Heart right ventricle (tissue), 16 donors: ENCODE measurements around the gene GRPEL2. TPM values are rescaled to one million over a fixed set of nuclear protein-coding genes. Genes with fewer than 3 reads are reported as not detected.
"Not testable (repeated sequence)": the region's sequence is repeated elsewhere in the genome, so short reads cannot be mapped to it uniquely, and the experiment has no call there.

ENCODE experiments used
- ATAC-seq, 8 donors: fragments of 200-7000 bp; cut with Tn5 transposase; one replicate each; pipeline ENCODE4 v1.9.1; 2020; ENCODE audit warnings: mild to moderate bottlenecking in 8 of 8, moderate library complexity in 8 of 8, moderate number of reproducible peaks in 1 of 8
- DNase-seq, 2 donors: peaks; one replicate each; pipeline ENCODE4 v3.0.0-alpha.2; 2020
- H3K27ac ChIP-seq, 10 donors: fragments of 200-600 bp; sonication (generic) in 2 of 10; one replicate each; pipeline versions ENCODE4 v1.5.0 to v1.8.0; 2020 to 2022; ENCODE audit warnings: mild to moderate bottlenecking in 3 of 10
- H3K27me3 ChIP-seq, 7 donors: fragments of 200-600 bp; one replicate each; pipeline ENCODE4 v1.8.0; 2021 to 2022; ENCODE audit warnings: mild to moderate bottlenecking in 2 of 7
- H3K36me3 ChIP-seq, 9 donors: fragments of 200-600 bp; sonication (generic) in 1 of 9; one replicate each; pipeline versions ENCODE4 v1.5.0 to v1.8.0; 2020 to 2022; ENCODE audit warnings: mild to moderate bottlenecking in 2 of 9
- H3K4me1 ChIP-seq, 9 donors: fragments of 200-600 bp; sonication (generic) in 1 of 9; one replicate each; pipeline versions ENCODE4 v1.5.0 to v1.8.0; 2020 to 2022; ENCODE audit warnings: mild to moderate bottlenecking in 4 of 9
- H3K4me3 ChIP-seq, 10 donors: fragments of 200-600 bp; sonication (generic) in 2 of 10; one replicate each; pipeline versions ENCODE4 v1.5.0 to v1.8.0; 2020 to 2022; ENCODE audit warnings: mild to moderate bottlenecking in 7 of 10, moderate library complexity in 2 of 10
- H3K9me3 ChIP-seq, 11 donors: fragments of 200-600 bp in 10 of 11; sonication (generic) in 2 of 11; one replicate each; pipeline versions ENCODE4 v1.5.0 to v1.8.0; 2013 to 2022; ENCODE audit warnings: mild to moderate bottlenecking in 2 of 11, control low read depth in 1 of 11, moderate library complexity in 1 of 11
- WGBS, 2 donors: extraction: QIAGEN DNeasy Blood & Tissue Kit; methylation state at CpG; one replicate each; pipeline ENCODE4 v1.1.7; 2013; ENCODE audit warnings: inconsistent platforms in 1 of 2; 5-methylcytosine and 5-hydroxymethylcytosine counted together
- intact Hi-C, 10 donors: fragments of 100-400 bp; cut with DNase I; formaldehyde crosslinking; loops; one replicate each; pipeline versions ENCODE4 v1.11.1 to v1.14.2; 2022
- polyA plus RNA-seq, 2 donors: library from polyadenylated mRNA; stranded (reverse); fragments of 200-250 nt; gene quantifications; one replicate each; pipeline ENCODE4 v1.2.3, GENCODE V29; 2013
- total RNA-seq, 10 donors: library from RNA; stranded (reverse); fragmentation: NEBNext Ultra II Directional in 3 of 10; extraction: Animal tissue kit (Norgen Biotek cat#: 25700) in 3 of 10; gene quantifications; one replicate each; pipeline versions ENCODE4 v1.2.1 to v1.2.4, GENCODE V29; 2021 to 2023
- TF ChIP-seq, protein P1 (sequence below), 9 donors: fragments of 200-600 bp; sonication (generic) in 2 of 9; IDR thresholded peaks; one replicate each; pipeline versions ENCODE4 v1.5.0 to v1.8.0; 2021 to 2022; ENCODE audit warnings: antibody characterized with exemption in 9 of 9, mild to moderate bottlenecking in 5 of 9, moderate library complexity in 1 of 9
- donor health status: Arrhythmogenic right ventricular cardiomyopathy.
- donor health status: ischemic (EF 13 %, LVEDD 7.1; RV severe dilation, severe dysfunction).
- donor health status: healthy with polysubstance abuse.
- donor health status: DM: no; HTN: yes; CAD: no.
- donor health status: DM: no; HTN: no; CAD: no.
- donor health status: ischemic (EF 25% LVEDD 6.9; RV normal size, moderate dysfunction).
- donor health status: ischemic (EF 25% LVEDD 5.7; RV mildly dilated, moderate dysfunction).
- donor health status: healthy.
- donor health status: DM: yes; HTN: yes; CAD: no.
- donor health status: Ischemic cardiomyopathy.
- donor health status: ischemic (EF 35%, LVEDD 5.7; RV mildly dilated, moderate dysfunction).
- donor health status: nonischemic (EF 11% LVEDD 7.7; RV severe dilation, severe dysfunction).
- donor health status: DM: yes; HTN: yes; CAD: no.
- donor health status: PGD.
- donor health status: ischemic (EF 29% LVEDD 5.4; RV normal size, mild dysfunction).
- donor health status: nonischemic (EF 23%, LVEDD 6.1; RV moderate dilation, normal function).

GRPEL2 gene
- total and polyA plus RNA-seq, 12 donors = 4.8 to 13.4 (median 9.9) TPM

- H3K27ac ChIP-seq = peak overlapping the region; percentile 40 to 95 (median 87)
- DNase-seq (no peak), ATAC-seq (peak in 2 of 8 donors; percentile 21)
- no peaks in the 10 kb centered on the region for H3K9me3 ChIP-seq
- no peaks in the 10 kb centered on the region for H3K27me3 ChIP-seq
- no peaks in the 10 kb centered on the region for H3K36me3 ChIP-seq
- TF ChIP-seq, protein P1, sequence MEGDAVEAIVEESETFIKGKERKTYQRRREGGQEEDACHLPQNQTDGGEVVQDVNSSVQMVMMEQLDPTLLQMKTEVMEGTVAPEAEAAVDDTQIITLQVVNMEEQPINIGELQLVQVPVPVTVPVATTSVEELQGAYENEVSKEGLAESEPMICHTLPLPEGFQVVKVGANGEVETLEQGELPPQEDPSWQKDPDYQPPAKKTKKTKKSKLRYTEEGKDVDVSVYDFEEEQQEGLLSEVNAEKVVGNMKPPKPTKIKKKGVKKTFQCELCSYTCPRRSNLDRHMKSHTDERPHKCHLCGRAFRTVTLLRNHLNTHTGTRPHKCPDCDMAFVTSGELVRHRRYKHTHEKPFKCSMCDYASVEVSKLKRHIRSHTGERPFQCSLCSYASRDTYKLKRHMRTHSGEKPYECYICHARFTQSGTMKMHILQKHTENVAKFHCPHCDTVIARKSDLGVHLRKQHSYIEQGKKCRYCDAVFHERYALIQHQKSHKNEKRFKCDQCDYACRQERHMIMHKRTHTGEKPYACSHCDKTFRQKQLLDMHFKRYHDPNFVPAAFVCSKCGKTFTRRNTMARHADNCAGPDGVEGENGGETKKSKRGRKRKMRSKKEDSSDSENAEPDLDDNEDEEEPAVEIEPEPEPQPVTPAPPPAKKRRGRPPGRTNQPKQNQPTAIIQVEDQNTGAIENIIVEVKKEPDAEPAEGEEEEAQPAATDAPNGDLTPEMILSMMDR (IDR thresholded peaks at IDR 0.05) = no peak
- 28 to 40% methylated on average over 9 of the region's 9 CpGs for WGBS, 2 donors
- intact Hi-C loops = loop anchor here in 3 of 10 donors (2.0 to 5.0 kb wide), 2 partner anchors 35 to 36 kb away; no protein-coding TSS in a partner anchor
- H3K4me1 ChIP-seq = peaks cover 10 to 89% (median 67%) of the 10 kb centered on the region in 9 donors
- H3K4me3 ChIP-seq = no peak overlapping the region
Measured at GRCh38 chr5:149387081-149387631, 41.9 kb downstream of the GRPEL2 start.

GRCh38 chr5:149387982-149388381 is 42.7 kb downstream of the GRPEL2 start:
- ATAC-seq (peak; percentile 8 to 41 (median 24)), DNase-seq (peak in 1 of 2 donors; percentile 62)
- H3K27ac ChIP-seq = peak overlapping the region; percentile 40 to 95 (median 87)
- H3K36me3 ChIP-seq = no peaks in the 10 kb centered on the region
- 27 to 31% methylated on average over 1 of the region's 1 CpG for WGBS, 2 donors
- H3K9me3 ChIP-seq = no peaks in the 10 kb centered on the region
- H3K4me3 ChIP-seq = no peak overlapping the region
- no peaks in the 10 kb centered on the region for H3K27me3 ChIP-seq
- TF ChIP-seq, protein P1 (IDR thresholded peaks at IDR 0.05) = no peak
- intact Hi-C loops = loop anchor here in 3 of 10 donors (2.0 to 5.0 kb wide), 2 partner anchors 34 to 35 kb away; no protein-coding TSS in a partner anchor
- H3K4me1 ChIP-seq = peaks cover 9 to 81% (median 60%) of the 10 kb centered on the region in 9 donors

GRCh38 chr5:149388498-149389190 is 43.3 kb downstream of the GRPEL2 start:
- H3K36me3 ChIP-seq = no peaks in the 10 kb centered on the region
- TF ChIP-seq, protein P1 (IDR thresholded peaks at IDR 0.05) = no peak
- WGBS, 2 donors = 67 to 71% methylated on average over 7 of the region's 7 CpGs
- ATAC-seq = peak in 3 of 8 donors; percentile 22 to 57 (median 40)
- H3K27ac ChIP-seq = peak overlapping the region in 9 of 10 donors; percentile 73 to 95 (median 90)
- no peak overlapping the region for H3K4me3 ChIP-seq
- no peak for DNase-seq
- H3K27me3 ChIP-seq = no peaks in the 10 kb centered on the region
- peaks cover 5 to 75% (median 53%) of the 10 kb centered on the region in 9 donors for H3K4me1 ChIP-seq
- no peaks in the 10 kb centered on the region for H3K9me3 ChIP-seq
- intact Hi-C loops = loop anchor here in 2 of 10 donors (5.0 kb wide), 1 partner anchor 34 kb away; no protein-coding TSS in a partner anchor

DNA sequence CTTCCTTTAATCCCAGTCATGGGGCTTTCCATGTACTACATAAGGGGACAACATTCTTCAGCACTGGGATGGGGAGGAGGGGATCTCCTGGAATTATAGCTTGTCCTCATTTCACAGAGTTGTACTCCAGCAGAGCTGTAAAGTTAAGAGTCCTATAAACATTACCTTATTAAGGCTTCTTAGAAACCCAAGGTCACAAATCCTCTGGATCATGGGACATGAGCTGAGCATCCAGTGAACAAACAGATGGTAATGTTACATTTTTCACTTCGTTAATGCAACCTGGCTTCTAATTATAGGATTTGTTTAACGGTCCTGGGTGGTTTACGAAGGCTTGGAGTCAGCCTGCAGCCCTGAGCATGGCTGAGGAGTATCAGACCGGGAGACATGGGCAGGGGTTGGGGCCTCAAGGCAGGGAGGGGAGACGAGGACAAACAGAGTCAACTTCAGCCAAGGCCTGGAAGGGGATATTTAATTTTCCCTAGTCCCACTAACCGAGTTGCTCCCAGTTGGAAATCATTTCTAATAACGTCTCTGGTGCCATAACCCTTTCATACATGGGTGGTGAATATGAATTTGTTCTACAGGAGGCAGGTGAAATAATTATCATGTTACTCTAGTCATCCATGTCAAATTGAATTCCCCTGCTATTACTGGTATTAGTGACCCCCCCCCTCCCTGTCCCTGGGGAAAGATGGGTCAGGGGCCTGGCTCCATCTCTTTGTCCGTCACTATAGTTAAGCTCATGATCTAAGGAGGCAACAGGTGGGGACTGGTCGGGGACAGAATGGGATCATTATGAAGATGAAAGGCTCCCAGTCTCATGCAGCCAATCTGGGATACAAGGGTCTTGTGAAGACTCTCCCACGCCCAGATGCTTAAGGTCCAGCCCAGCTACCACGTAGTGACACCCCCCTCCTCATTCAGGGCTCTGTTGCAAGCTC is 44.5 kb downstream of the GRPEL2 start:
- TF ChIP-seq, protein P1 (IDR thresholded peaks at IDR 0.05) = no peak
- H3K4me1 ChIP-seq = peaks cover 3 to 63% (median 44%) of the 10 kb centered on the region in 9 donors
- DNase-seq (no peak), ATAC-seq (no peak)
- peak overlapping the region in 8 of 10 donors; percentile 81 to 95 (median 90) for H3K27ac ChIP-seq
- WGBS, 2 donors = 71 to 78% methylated on average over 11 of the region's 11 CpGs
- no peaks in the 10 kb centered on the region for H3K36me3 ChIP-seq
- intact Hi-C loops = loop anchor here in 3 of 10 donors (2.0 to 5.0 kb wide), 2 partner anchors 19 to 32 kb away; no protein-coding TSS in a partner anchor
- no peaks in the 10 kb centered on the region for H3K27me3 ChIP-seq
- H3K4me3 ChIP-seq = no peak overlapping the region
- H3K9me3 ChIP-seq = no peaks in the 10 kb centered on the region

GRCh38 chr5:149391076-149391475 is 45.8 kb downstream of the GRPEL2 start:
- not testable (repeated sequence) for H3K36me3 ChIP-seq, H3K9me3 ChIP-seq, ATAC-seq, DNase-seq, H3K27me3 ChIP-seq, H3K4me3 ChIP-seq
- peak overlapping the region in 6 of 10 donors; percentile 5 to 48 (median 26) for H3K27ac ChIP-seq
- intact Hi-C loops = loop anchor here in 1 of 10 donors (2.0 kb wide), 1 partner anchor 18 kb away; no protein-coding TSS in a partner anchor
- peaks cover 2 to 50% (median 36%) of the 10 kb centered on the region in 9 donors for H3K4me1 ChIP-seq
- WGBS, 2 donors = 86 to 92% methylated on average over 6 of the region's 6 CpGs
